Activated CD4-positive, CD25-positive, alpha-beta regulatory T cell treated with anti-CD3 and anti-CD28 coated beads, Interleukin-2, amount 50 U/mL, for 24 hours (primary cell): Measurements from ENCODE around the gene SRGN.
"Not testable (repeated sequence)": the region's sequence is repeated elsewhere in the genome, so short reads cannot be mapped to it uniquely, and the experiment has no call there.

Experiments
- ATAC-seq, 2 donors: fragments of 150-1000 bp; cut with Tn5 transposase; one replicate each; pipeline ENCODE4 v1.10.0; 2021; ENCODE audit warnings: mild to moderate bottlenecking in 1 of 2, moderate library complexity in 1 of 2

SRGN gene

DNA sequence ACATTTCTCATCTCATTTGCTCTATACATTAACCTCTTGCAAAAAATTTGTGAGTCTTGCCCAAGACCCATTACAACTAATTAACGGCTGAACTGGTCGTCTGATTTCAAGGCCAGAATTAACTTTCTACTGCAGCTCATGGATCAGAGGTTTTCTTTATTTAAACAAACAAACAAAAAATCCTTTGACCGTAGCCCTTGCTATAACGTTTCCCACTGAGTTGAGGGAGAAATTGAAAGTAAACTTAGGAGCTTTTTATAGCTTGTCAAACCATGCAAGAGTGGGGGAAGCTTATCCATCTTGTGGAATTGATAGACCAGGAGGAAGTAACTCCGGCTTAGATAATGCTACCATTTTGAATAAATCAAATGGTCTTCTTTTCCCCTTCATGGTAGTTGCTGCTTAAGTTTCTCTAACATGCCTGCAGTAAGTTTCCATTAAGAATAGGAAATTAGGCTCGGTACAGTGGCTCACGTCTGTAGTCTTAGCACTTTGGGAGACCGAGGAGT, 3.3 kb downstream of the SRGN start:
- ATAC-seq, result no peak

DNA sequence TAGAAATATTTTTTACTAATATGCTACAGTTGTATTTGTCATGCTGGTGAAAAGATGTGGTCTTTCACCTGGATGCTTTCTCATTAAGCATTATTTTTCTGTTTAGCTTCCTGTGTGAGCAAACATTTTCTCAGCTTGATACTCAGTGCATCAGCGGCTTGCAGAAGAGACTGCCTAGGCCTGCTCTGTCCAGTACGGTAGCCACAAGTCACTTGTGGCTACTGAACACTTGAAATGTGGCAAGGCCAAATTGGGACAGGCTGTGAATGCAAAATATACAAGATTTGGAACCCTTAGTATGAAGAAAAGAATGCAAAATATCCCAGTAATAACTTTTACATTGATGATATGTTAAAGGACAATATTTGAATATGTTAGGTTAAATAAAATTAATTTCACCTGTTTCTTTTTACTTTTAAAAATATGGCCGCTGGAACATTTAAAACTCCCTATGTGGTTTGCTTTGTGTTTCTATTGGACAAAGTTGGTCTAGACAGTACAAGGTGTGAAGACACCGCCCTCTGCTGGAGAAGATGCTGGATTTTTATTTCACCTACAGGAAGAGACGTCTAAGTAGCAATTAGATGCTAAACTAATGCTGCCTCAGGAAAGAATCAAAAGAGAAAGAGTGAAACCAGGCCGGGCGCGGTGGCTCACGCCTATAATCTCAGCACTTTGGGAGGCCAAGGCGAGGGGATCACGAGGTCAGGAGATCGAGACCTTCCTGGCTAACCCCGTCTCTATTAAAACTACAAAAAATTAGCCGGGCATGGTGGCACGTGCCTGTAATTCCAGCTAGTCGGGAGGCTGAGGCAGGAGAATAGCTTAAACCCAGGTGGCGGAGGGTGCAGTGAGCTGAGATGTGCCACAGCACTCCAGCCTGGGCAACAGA, 5.3 kb downstream of the SRGN start:
- peak; percentile 49 for ATAC-seq

GRCh38 chr10:69093933-69094332, 6.0 kb downstream of the SRGN start:
- no peak for ATAC-seq

DNA sequence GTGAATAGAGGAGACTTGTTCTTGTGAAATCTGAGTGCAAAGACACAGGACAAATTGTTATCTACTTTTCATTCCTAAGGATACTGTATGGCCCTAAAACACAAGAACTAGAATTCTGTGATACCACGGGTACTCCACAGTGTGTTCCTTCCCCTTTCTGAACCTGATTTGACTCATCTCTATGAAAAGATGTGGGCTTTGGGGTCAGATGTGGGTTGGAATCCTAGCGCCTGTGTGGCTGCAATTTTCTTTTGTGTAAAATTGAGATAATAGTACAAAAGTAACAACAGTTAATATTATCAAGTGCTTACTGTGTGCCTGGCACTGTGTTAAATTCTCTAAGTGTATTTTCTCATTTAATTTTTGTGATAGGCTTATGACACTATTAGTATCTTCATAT, 8.1 kb downstream of the SRGN start:
- ATAC-seq, result no peak

GRCh38 chr10:69097729-69098128, 9.8 kb downstream of the SRGN start:
- no peak for ATAC-seq

DNA sequence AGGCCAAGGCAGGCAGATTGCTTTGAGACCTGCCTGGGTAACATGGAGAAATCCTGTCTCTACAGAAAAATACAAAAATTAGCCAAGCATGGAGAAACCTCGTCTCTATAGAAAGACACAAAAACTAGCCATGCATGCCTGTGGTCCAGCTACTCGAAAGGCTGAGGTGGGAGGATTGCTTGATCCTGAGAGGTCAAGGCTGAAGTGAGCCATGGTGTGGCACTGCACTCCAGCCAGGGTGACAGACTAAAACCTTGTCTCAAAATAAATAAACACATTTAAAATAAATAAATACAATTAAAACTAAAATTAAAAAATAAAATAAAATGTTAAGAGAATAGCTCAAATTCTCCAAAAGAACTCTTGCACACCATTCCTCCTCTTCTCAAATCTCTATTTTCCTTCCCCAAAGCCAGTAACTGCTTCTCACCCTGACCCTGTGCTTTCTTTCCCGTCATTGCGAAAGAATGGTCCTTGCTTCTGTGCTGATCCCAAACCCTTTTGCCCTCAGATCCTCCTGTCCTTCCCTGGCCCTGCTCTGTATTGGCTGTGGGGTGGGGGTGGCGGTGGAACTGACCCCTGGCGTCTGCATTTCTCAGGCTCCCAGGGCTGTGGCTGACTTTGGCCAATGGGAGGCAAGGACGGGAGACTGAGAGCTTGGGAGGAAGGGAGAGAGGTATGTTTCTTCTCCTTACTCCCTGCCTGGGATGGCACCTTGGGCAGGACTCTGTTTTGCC, 12.4 kb downstream of the SRGN start:
- ATAC-seq, result no peak

DNA sequence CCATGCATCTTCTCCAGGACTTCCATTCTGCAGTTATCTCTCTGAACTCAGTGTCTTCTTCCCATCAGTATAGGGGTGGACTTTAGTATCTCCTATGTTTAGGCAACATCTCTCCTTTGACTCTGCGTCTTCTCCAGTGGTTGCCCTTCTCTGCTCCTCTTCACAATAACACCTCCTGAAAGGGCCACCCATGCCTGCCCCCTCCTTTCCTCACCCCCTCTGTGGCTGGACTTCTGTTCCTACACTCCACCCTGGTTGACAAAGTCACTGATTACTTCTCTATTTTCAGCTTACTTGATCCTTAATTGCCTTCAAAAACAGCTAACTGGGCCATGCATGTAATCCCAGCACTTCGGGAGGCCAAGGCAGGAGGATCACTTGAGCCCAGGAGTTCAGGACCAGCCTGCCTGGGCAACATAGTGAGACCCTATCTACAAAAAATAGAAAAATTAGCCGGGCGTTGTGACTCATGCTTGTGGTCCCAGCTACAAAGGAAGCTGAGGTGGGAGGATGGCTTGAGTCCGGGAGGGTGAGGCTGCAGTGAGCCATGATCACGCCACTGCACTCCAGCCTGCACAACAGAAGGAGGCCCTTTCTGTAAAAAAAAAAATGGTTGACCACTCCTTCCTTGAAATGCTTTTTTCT, 13.7 kb downstream of the SRGN start:
- peak; percentile 30 to 38 for ATAC-seq

DNA sequence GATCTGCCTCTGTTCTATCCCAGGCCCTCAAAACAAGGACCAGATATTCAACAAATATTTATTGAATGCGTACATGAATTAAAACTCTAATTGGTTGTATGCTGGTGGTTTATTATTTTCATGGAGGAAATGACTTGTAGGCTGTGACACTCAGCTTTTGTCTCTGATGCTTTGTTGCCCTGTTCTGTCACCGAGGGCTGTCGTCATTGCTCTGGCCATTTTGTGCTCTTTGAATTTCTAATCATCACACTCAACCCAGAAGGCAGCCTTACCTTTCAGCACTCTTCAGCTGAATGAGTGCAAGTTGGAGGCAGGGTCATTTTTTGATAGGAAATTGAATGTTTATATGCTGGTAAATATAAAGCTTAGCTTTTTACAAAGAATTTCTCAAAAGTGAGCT, 14.5 kb downstream of the SRGN start:
- ATAC-seq, result no peak

DNA sequence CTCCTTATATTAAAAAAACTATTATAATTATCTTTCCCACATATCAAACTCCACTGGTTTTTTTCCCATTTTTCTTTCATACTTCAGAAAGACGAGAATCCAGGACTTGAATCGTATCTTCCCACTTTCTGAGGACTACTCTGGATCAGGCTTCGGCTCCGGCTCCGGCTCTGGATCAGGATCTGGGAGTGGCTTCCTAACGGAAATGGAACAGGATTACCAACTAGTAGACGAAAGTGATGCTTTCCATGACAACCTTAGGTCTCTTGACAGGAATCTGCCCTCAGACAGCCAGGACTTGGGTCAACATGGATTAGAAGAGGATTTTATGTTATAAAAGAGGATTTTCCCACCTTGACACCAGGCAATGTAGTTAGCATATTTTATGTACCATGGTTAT, 15.9 kb downstream of the SRGN start:
- no peak for ATAC-seq

DNA sequence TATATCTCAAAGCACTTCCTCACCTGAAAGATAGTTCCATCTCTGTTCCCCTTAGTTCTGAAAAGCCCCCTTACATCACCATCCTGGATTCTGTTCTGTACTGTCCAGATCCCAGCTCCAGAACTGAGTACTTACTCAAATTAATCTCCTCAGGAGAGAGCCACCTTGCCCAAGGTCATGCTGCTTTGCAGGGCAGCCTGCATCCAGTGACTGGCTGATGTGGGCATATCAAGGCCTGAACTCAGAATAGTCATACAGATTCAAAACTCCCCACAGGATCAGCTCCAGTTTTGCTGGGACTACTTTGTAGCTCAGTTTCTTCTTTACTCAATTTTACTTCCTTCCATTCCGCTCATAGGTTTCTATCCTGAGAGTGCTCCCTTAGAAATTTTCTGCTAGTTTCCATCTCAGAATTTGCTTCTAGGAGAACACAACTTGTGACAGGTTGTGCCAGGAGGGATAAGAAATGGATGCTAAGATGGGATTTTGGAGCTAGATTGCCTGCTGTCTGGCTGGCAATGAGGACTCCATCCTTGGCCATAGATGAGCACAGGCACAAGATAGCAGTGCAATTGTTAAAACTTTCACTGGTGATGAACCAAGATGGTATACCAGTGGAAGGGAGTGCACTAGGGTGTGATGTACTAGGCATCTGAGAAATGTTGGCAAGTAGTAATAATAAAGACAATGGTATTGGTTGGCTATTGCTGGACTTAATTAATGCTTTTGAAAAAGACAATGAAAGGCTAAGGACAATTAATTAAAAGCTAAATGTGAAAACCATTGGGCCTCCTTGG, 17.3 kb downstream of the SRGN start:
- ATAC-seq, result no peak

DNA sequence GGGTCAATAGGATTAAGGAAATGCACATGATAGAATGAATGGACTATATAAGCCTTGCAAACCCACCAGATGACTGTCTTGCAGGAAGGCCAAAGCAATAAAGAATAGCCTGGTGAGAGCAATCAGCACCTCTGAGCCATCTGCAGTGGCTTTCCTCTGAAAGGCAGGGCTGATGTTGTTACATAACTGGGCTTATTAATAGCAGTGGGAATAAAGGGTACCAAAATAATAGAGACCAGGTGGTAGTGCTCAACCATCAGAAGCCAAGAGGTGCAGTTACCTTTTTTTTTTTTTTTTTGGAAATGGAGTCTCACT, 19.2 kb downstream of the SRGN start:
- ATAC-seq, result no peak

- no peak for ATAC-seq
These were observed 19.8 kb downstream of the SRGN start for GRCh38 chr10:69107699-69108098.

DNA sequence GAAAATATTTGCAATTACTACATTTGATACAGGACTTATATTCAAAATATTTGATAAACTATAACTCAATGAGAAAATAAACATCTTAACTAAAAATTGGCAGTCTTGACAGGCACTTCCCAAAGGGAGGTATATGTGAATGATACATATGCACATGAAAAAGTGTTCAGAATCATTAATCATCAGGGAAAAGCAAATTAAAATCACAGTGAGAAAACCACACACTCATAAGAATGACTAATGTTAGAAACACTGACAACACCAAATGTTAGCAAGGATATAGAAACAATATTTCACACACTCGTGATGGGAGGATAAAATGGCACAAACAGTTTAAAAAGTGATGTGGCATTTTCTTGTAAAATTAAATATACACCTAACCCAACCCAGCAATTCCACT, 32.0 kb downstream of the SRGN start:
- no peak for ATAC-seq

DNA sequence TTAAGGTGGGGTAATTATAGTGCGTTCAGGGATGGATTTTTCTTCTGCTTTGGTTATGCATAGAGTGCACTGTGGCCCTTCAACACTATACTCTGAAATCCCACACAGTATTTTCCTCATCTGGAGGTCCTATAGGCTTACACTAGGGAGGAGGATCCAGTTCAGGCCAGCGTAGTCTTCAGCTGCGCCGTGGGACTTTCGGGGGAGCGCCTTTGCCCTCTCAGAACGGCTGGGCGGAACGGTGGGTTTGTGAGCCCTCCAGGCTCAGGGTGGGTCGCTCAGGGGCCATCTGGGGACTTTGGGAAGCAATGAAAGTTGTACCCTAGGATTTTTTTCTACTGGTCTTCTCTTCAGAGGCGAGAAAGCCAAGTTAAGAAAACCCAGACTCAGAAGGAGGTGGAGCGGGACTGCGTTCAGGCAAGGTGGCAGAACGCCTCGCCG, 35.4 kb downstream of the SRGN start:
- peak; percentile 26 to 30 for ATAC-seq

DNA sequence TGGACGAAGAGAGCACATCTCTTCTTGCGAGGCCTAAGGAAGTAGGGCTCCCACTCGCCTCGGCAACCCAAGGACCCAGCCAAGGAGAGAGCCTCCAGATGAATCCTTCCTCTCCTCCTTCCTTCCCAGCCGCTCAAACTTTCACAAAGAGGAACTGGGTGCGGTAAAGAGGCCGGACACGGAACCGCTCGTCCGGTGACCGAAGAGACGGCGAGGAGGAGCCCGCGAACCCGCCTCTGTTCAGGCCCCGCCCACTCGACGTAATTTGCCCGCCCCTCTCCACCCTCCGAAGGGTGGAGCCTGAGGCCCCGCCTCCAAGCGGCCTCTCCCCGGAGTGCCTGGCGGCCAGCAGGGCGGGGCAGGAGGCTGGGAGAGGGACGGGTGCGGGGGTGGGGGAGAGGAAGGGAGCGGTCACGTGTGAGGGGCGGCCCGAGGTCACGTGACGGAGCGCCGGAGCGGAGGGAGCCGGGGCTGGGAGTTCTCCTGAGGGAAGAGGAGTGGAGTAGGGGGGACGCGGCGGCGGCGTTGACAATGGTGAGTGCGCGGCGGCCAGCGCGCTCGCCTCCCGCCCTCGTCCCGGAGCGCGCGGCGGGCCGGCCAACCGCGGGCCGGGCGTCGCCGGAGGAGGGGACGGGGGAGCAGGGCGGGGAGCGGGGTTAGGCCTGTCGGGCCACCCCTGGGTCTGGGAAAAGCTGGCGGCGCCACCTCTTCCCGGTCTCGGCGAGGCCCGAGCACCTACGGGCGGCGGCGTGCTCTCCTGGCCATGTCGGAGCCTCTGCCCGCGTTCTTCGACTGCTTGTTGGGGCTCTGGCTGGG, 36.1 kb downstream of the SRGN start, which contains the start of gene VPS26A:
Gene VPS26A (plus strand): TSS at position 432 of the 816 bp plus-strand sequence. CDS start 100 bp downstream, at position 532.
- ATAC-seq, result peak; percentile 88 to 91

DNA sequence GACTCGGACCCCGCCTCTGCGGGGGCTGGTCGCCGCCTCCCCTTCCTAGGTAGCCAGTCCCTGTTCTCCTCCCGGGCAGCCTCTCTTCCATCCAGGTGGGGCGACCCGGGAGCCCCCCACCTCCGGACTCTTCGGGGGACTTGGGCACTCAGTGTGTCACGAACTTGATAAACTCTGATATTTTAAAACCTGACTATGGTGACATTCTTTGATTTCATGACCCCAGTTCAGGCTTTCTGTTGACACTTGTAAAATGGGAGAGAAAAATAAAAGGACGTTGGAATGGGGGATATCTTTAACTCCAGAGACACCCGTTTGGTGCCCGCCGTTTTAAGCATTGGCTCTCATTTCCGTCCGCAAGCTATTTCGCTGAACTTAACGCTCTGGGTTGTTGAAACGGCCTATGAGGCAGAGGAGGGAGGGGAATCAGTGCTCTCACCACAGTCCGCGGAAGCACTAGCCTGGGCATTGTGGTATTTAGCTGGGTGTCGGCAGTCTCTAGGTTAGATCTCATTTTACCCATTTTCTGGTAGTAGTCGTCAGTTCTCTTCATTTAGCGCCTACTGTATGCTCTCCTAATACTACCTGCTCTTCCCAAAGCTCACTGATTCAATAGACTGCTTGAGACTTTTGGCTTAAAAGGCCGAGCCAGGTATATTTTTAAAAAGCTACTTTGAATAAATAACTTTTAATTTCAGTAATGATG, 36.8 kb downstream of the SRGN start:
- ATAC-seq, result peak; percentile 8 to 15

GRCh38 chr10:69125554-69125953, 37.7 kb downstream of the SRGN start:
- no peak for ATAC-seq

DNA sequence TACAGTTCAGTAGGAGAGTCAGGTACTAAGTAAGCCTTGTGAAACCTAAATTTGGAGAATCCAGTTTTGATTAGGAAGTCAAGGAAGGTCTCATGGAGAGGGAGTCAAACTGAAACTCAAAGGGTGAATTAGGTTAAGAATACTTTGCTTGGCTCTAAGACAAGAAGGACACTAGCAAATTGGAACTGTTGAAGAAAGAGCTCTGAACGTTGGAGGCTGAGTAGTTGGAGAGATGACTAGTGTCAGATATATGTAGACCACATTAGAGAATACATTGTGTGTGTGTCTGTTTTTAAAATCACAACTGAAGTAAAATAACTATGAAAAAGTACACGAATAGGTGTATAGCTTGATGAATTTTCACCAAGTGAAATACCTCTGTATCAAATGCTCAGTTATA, 42.3 kb downstream of the SRGN start:
- ATAC-seq, result no peak

DNA sequence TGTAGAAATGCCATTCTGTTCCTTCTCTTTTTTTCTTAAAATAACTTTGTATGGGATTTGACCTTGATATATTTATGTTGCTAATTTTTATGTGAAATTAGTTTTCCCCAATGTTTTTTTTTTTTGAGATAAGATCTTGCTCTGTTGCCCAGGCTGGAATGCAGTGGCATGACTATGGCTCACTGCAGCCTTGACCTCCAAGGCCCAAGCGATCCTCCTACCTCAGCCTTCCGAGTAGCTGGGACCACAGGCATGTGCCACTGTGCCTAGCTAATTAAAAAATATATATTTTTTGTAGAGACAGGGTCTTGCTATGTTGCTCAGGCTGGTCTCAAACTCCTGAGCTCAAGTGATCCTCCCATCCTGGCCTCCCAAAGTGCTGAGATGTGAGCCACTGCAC, 52.1 kb downstream of the SRGN start:
- ATAC-seq, result no peak

DNA sequence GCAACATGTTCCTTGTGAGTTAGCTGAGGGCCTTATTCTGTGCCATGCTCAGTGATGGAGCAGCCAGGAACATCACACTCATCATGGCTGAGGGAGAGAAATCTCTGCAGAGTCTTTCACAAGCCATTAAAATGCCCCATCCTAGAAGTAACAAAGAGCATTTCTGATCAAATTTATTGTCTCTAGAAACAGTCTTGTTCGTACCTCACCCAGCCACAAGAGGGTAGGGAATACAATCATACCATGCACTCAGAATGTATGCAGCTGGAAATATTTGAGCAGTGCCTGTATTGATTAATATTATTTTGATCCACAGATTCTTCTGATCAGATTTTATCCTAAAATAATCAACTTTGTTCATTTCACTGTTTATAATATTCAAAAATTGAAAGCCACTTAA, 53.4 kb downstream of the SRGN start:
- ATAC-seq, result no peak

- ATAC-seq, result not testable (repeated sequence)
These were observed 54.2 kb downstream of the SRGN start for GRCh38 chr10:69142074-69142473.
